Measurements from ENCODE around the gene ECT2L.

DNA sequence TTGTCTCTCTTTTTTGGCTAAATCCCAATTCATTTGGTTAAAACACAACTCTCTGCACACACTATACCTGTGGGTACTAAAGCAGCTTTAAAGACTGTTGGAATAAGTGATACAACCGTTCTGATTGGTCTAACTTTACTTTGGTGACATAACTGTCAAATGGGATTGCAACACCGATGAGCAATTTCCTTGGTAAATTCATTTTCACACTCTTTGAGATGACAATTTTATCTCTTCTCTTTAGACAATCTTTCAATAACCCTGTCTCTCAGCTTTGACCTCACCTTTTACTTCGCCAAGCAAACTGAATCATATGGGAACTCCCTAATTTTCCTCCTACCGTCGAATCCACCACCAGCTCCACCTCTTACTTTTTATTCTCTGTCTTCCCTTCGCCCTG, 60.8 kb downstream of the ECT2L start:
- TF ChIP-seq, protein P1, sequence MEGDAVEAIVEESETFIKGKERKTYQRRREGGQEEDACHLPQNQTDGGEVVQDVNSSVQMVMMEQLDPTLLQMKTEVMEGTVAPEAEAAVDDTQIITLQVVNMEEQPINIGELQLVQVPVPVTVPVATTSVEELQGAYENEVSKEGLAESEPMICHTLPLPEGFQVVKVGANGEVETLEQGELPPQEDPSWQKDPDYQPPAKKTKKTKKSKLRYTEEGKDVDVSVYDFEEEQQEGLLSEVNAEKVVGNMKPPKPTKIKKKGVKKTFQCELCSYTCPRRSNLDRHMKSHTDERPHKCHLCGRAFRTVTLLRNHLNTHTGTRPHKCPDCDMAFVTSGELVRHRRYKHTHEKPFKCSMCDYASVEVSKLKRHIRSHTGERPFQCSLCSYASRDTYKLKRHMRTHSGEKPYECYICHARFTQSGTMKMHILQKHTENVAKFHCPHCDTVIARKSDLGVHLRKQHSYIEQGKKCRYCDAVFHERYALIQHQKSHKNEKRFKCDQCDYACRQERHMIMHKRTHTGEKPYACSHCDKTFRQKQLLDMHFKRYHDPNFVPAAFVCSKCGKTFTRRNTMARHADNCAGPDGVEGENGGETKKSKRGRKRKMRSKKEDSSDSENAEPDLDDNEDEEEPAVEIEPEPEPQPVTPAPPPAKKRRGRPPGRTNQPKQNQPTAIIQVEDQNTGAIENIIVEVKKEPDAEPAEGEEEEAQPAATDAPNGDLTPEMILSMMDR (IDR thresholded peaks at IDR 0.05; ENCODE audit: low read length) = no peak
- TF ChIP-seq EZH2 (IDR thresholded peaks at IDR 0.05; ENCODE audit: borderline replicate concordance, low read length) = no peak
